ENCODE data around the gene ATP2A2.

GRCh38 chr12:110280779-110281548 is at the start of gene ATP2A2:
- no peak for TF ChIP-seq CTCF (conservative IDR thresholded peaks at IDR 0.05; ENCODE audit: low read depth, low read length)
- no peak for TF ChIP-seq EZH2 (IDR thresholded peaks at IDR 0.05; ENCODE audit: low read length, unreplicated experiment)
- TF ChIP-seq EZH2phosphoT487 (IDR thresholded peaks at IDR 0.05; ENCODE audit: borderline replicate concordance, low read length) = no peak
